GM18909 (cell line): ENCODE measurements around the gene DHPS.
"Not testable (repeated sequence)": the region's sequence is repeated elsewhere in the genome, so short reads cannot be mapped to it uniquely, and the experiment has no call there.

ENCODE experiments used
- ATAC-seq: cut with Tn5 transposase; IDR thresholded peaks from one replicate; pipeline ENCODE4 v1.9.1; 2021; ENCODE audit warnings: mild to moderate bottlenecking; ENCODE audit not compliant: unreplicated experiment, poor library complexity

The DHPS gene

GRCh38 chr19:12681074-12681987 is at the start of gene DHPS:
Gene DHPS, minus strand, starts transcription at chr19:12681880. Its CDS starts 114 bp downstream, at chr19:12681766.
- ATAC-seq: peak; percentile 73

- no peak for ATAC-seq
Measured at GRCh38 chr19:12731337-12731736, 49.7 kb upstream of the DHPS start.

- no peak for ATAC-seq
Measured at GRCh38 chr19:12730064-12730463, 48.4 kb upstream of the DHPS start.

- no peak for ATAC-seq
Measured at GRCh38 chr19:12727745-12728433, 46.2 kb upstream of the DHPS start.

- ATAC-seq: no peak
Measured at GRCh38 chr19:12726988-12727316, 45.3 kb upstream of the DHPS start.

GRCh38 chr19:12725612-12726011 is 43.9 kb upstream of the DHPS start:
- not testable (repeated sequence) for ATAC-seq

- no peak for ATAC-seq
Measured at GRCh38 chr19:12723641-12724426, 42.2 kb upstream of the DHPS start, which contains the start of gene TNPO2. Gene TNPO2, minus strand, starts transcription at chr19:12723932. Its CDS starts 2,955 bp downstream, at chr19:12720977.

GRCh38 chr19:12723381-12723640 is 41.6 kb upstream of the DHPS start:
- ATAC-seq: no peak

- ATAC-seq: peak; percentile 83
Measured at GRCh38 chr19:12722566-12723380, 41.1 kb upstream of the DHPS start.

- ATAC-seq: peak; percentile 30
Measured at GRCh38 chr19:12721656-12722565, 40.2 kb upstream of the DHPS start.

- ATAC-seq: no peak
Measured at GRCh38 chr19:12720851-12721655, 39.4 kb upstream of the DHPS start.

GRCh38 chr19:12720296-12720695 is 38.6 kb upstream of the DHPS start:
- no peak for ATAC-seq

GRCh38 chr19:12715929-12716328 is 34.2 kb upstream of the DHPS start:
- no peak for ATAC-seq

- no peak for ATAC-seq
Measured at GRCh38 chr19:12715102-12715501, 33.4 kb upstream of the DHPS start.

GRCh38 chr19:12713304-12713703 is 31.6 kb upstream of the DHPS start:
- ATAC-seq: not testable (repeated sequence)

GRCh38 chr19:12712077-12712476 is 30.4 kb upstream of the DHPS start:
- ATAC-seq: not testable (repeated sequence)

GRCh38 chr19:12711187-12711586 is 29.5 kb upstream of the DHPS start:
- no peak for ATAC-seq

- no peak for ATAC-seq
Measured at GRCh38 chr19:12708641-12709040, 27.0 kb upstream of the DHPS start.
